LNCaP clone FGC (cell line): ENCODE data around the gene ZNF280B.
"Not testable (repeated sequence)": the region's sequence is repeated elsewhere in the genome, so short reads cannot be mapped to it uniquely, and the experiment has no call there.

Source experiments
- DNase-seq: peaks from one replicate; pipeline ENCODE4 v3.0.0-alpha.2; 2011; ENCODE audit warnings: low read depth
- H3K4me3 ChIP-seq: 2 replicates; pipeline ENCODE4 v1.5.1; 2011; ENCODE audit warnings: mild to moderate bottlenecking, low read depth, low read length, control low read depth
- CTCF ChIP-seq: IDR thresholded peaks from 2 replicates; pipeline ENCODE4 v1.5.1; 2012; ENCODE audit warnings: mild to moderate bottlenecking; ENCODE audit not compliant: control insufficient read depth, insufficient read depth; ENCODE audit errors: extremely low read depth

ZNF280B gene

GRCh38 chr22:22446517-22446916 lies 62.0 kb downstream of the ZNF280B start:
- no peak for TF ChIP-seq CTCF
- no peak for DNase-seq
- H3K4me3 ChIP-seq = no peak overlapping the region

GRCh38 chr22:22444007-22444589 lies 64.4 kb downstream of the ZNF280B start:
- not testable (repeated sequence) for H3K4me3 ChIP-seq, DNase-seq

GRCh38 chr22:22442928-22443709 lies 65.4 kb downstream of the ZNF280B start:
- H3K4me3 ChIP-seq = no peak overlapping the region
- no peak for DNase-seq
- no peak for TF ChIP-seq CTCF

GRCh38 chr22:22441626-22442025 lies 66.9 kb downstream of the ZNF280B start:
- not testable (repeated sequence) for DNase-seq, H3K4me3 ChIP-seq

- no peak for DNase-seq
- TF ChIP-seq CTCF = no peak
- no peak overlapping the region for H3K4me3 ChIP-seq
Measured at GRCh38 chr22:22440188-22440587, 68.4 kb downstream of the ZNF280B start.
